ENCODE results near the gene FAM161B.

DNA sequence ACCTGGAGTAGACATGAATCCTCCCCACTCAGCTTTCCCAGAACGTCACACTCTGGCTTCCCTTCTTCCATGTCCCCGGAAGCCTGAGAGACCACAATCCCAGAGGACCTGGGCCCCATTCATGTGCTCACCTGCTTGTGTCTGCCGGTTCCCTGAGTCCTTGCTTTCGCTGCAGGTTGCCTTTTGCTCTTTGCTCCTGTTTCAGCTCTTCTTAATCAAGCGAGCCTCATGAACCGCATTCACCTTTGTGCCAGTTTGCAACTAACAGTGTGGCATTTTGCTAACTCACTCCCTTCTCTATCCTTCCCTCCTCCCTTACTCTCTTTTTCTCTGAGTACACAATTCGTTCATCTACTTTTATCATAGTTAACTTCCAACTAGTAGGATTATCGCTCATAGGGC lies 46.1 kb upstream of the FAM161B start:
- TF ChIP-seq TCF12 (IDR thresholded peaks at IDR 0.05) (no peak), FOXJ3 (CRISPR knock-in tag; IDR thresholded peaks at IDR 0.05) (no peak), GABPA (IDR thresholded peaks at IDR 0.05; ENCODE audit: low read depth) (no peak), RAD21 (IDR thresholded peaks at IDR 0.05; ENCODE audit: low read length) (no peak), ELF1 (IDR thresholded peaks at IDR 0.05) (no peak), FOXM1 (IDR thresholded peaks at IDR 0.05; ENCODE audit: low read depth) (no peak), SIN3A (IDR thresholded peaks at IDR 0.05; ENCODE audit: borderline replicate concordance, low read depth, low read length) (no peak), POLR2AphosphoS5 (IDR thresholded peaks at IDR 0.05; ENCODE audit: low read depth, low read length) (no peak)
- TF ChIP-seq, protein P1, sequence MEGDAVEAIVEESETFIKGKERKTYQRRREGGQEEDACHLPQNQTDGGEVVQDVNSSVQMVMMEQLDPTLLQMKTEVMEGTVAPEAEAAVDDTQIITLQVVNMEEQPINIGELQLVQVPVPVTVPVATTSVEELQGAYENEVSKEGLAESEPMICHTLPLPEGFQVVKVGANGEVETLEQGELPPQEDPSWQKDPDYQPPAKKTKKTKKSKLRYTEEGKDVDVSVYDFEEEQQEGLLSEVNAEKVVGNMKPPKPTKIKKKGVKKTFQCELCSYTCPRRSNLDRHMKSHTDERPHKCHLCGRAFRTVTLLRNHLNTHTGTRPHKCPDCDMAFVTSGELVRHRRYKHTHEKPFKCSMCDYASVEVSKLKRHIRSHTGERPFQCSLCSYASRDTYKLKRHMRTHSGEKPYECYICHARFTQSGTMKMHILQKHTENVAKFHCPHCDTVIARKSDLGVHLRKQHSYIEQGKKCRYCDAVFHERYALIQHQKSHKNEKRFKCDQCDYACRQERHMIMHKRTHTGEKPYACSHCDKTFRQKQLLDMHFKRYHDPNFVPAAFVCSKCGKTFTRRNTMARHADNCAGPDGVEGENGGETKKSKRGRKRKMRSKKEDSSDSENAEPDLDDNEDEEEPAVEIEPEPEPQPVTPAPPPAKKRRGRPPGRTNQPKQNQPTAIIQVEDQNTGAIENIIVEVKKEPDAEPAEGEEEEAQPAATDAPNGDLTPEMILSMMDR (IDR thresholded peaks at IDR 0.05): no peak
- TF ChIP-seq, protein P2, sequence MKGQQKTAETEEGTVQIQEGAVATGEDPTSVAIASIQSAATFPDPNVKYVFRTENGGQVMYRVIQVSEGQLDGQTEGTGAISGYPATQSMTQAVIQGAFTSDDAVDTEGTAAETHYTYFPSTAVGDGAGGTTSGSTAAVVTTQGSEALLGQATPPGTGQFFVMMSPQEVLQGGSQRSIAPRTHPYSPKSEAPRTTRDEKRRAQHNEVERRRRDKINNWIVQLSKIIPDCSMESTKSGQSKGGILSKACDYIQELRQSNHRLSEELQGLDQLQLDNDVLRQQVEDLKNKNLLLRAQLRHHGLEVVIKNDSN (IDR thresholded peaks at IDR 0.05; ENCODE audit: borderline replicate concordance, low read depth): no peak
- TF ChIP-seq, protein P3, sequence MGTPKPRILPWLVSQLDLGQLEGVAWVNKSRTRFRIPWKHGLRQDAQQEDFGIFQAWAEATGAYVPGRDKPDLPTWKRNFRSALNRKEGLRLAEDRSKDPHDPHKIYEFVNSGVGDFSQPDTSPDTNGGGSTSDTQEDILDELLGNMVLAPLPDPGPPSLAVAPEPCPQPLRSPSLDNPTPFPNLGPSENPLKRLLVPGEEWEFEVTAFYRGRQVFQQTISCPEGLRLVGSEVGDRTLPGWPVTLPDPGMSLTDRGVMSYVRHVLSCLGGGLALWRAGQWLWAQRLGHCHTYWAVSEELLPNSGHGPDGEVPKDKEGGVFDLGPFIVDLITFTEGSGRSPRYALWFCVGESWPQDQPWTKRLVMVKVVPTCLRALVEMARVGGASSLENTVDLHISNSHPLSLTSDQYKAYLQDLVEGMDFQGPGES (IDR thresholded peaks at IDR 0.05; ENCODE audit: low read depth, low read length): no peak

All from SK-N-SH (cell line).